ENCODE results near the gene DLST.

DNA sequence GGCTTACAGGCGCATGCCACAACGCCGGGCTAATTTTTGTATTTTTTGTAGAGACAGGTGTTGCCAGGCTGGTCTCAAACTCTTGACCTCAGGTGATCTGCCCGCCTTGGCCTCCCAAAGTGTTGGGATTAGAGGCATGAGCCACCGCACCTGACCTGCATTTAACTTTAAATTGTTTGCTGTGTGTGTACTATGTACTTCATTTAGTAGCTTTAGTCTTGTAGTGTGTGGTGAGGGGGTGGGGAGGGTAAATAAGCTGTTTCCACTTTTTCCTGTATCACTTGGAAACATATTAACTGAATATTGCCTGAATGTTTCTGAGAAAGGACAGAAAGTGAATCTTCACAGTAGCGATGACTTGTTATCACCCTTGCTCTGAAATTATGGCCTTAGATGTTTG lies 8.5 kb downstream of the DLST start:
- TF ChIP-seq, protein P1, sequence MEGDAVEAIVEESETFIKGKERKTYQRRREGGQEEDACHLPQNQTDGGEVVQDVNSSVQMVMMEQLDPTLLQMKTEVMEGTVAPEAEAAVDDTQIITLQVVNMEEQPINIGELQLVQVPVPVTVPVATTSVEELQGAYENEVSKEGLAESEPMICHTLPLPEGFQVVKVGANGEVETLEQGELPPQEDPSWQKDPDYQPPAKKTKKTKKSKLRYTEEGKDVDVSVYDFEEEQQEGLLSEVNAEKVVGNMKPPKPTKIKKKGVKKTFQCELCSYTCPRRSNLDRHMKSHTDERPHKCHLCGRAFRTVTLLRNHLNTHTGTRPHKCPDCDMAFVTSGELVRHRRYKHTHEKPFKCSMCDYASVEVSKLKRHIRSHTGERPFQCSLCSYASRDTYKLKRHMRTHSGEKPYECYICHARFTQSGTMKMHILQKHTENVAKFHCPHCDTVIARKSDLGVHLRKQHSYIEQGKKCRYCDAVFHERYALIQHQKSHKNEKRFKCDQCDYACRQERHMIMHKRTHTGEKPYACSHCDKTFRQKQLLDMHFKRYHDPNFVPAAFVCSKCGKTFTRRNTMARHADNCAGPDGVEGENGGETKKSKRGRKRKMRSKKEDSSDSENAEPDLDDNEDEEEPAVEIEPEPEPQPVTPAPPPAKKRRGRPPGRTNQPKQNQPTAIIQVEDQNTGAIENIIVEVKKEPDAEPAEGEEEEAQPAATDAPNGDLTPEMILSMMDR (IDR thresholded peaks at IDR 0.05), result no peak
- no peak for TF ChIP-seq EP300 (IDR thresholded peaks at IDR 0.05)
- no peak for TF ChIP-seq POLR2A (IDR thresholded peaks at IDR 0.05)
- no peak for TF ChIP-seq POLR2AphosphoS5 (IDR thresholded peaks at IDR 0.05)
